Activated CD4-positive, CD25-positive, alpha-beta regulatory T cell treated with anti-CD3 and anti-CD28 coated beads, Interleukin-2, amount 50 U/mL, for 16 hours (primary cell): ENCODE data around the gene DOK4.
"Not testable (repeated sequence)": the region's sequence is repeated elsewhere in the genome, so short reads cannot be mapped to it uniquely, and the experiment has no call there.

Source experiments
- DNase-seq: peaks from one replicate; pipeline ENCODE4 v3.0.0-alpha.2; 2020; ENCODE audit warnings: low read depth, low spot score

Gene DOK4

DNA sequence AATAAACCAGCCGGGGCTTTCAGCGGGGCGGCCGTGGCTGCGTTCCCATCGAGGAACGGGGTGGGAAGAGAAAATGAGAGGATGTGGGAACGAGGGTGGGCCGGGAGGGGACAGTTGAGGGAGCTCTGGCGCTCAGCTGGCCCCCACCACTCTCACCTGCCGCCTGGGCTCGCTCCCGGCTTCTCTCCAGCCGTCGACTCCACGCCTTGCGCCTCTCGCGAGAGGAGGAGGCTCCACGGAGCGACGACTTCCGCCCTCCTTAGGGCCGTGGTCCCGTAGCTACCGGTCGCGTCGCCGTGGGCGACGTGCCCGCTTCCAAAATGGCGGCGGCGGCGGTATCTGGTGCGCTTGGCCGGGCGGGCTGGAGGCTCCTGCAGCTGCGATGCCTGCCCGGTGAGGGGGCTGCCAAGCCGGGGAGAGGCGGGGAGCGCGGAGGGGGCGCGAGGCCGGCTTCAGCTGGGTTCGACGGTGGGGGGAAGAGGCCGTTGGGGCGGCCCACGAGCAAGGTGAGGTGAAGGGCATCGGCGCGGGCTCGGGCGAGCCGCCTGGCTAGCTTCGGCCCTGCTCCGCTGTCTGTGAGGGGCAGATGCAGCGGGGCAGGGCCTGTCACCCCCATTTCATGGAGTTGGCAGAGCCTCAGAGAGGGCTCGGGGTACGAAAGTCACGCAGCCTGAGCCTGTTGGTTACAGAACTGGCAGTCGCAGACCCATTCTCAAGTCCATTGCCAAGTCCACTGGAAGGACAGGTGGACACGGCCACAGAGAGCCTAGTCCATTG lies 38.9 kb downstream of the DOK4 start, which contains the start of the genes CIAPIN1 and COQ9:
TSS of gene CIAPIN1 (minus strand) at position 200 of the 777 bp plus-strand sequence. CDS start 6,457 bp downstream, outside the sequence.
TSS of gene COQ9 (plus strand) at position 294 of the 777 bp plus-strand sequence. CDS start at position 321, 27 bp downstream.
- DNase-seq: peak; percentile 86

DNA sequence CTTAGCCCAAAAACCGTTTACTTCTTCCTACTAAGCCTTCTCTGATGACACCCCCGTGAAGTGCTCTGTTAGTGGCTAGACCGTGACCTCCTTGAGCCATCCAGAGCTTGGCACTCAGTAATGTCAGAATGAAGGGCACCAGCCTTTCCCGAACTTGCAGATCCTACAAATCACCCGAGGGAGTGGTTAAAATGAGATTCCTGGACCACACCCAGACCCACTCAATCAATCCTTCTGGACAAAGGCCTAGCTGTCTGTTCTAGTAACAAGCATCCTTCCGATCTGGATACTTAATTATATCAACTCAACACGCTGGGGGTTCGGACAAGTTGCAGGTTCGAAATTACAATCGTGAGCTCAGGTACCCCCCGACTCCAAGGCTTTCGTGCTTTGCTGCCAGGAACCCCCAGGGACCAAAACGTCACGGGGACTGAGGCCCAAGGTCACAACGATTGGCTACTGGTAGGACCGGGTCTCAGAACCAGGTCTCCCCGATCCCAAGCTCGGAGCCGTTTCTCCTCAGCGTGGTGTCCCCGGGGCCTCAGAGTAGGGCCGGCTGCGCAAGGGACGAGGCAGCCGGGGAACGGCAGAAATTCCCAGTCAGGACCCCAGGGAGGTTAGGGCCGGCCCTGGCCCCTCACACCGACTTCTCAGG lies 39.6 kb downstream of the DOK4 start:
- no peak for DNase-seq

DNA sequence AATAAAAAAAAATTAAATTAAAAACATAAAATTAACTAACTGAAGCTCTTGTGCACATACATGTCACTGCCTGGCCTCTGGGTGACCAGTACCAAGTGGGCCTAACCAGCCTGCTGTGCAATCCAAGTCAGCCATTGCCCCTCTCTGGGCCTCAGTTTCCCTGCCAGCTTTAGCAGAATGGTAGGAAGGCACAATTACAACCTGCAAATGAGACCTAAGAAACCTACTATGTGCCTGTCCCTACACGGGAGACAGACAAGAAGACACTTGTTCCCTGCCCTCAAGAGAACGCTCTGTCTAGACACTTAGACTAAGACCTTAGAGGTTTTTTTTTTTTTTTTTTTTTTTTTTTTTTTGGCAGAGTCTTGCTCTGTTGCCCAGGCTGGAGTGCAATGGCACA lies 40.8 kb downstream of the DOK4 start:
- DNase-seq: no peak

DNA sequence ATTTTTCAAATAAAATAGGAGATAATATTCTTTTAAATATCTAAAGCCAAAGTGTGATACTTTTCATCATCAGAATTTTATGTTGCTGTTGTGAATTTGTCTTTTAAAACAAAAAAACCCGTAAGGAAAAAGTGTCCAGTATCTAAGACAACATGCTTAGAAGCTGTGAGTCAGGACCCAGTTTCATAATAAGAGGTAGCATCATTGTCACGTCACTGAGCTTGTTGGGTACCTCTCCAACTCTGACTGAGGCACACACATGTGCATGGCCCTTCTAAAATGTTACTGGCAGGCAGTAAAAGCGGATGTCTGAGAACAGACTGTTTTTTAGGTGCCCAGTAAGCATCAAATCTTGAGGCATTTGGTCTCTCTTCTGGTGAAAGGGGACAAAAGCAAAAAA lies 41.6 kb downstream of the DOK4 start:
- no peak for DNase-seq

DNA sequence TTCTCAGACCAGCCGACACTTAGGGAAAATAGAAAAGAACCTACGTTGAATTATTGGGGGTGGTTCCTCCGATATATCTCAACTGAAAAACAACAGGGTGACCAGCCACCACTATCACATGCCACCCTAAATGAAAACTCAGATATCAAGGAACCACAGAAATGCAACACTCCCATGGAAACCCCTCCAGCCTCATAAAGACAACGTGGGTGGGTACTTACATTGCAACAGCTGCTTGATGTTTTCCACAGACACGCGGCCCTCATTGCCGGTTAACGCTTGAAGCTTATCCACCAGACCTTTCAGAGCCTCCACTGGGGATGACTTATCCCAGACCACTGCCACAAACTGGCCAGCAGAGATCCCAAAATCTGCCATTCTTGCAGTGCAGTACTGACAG lies 45.7 kb downstream of the DOK4 start:
- DNase-seq: not testable (repeated sequence)

DNA sequence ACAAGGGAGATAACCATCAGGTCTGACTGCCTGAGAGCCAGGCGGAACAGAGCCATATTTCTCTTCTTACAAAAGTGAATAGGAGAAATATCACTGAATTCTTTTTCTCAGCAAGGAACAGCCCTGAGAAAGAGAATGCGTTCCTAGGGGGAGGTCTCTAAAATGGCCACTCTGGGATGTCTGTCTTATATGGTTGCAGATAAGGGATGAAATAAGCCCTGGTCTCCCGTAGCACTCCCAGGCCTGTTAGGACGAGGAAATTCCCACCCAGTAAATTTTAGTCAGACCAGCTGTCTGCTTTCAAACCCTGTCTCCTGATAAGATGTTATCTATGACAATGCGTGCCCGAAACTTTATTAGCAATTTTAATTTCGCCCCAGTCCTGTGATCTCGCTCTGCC lies 46.3 kb downstream of the DOK4 start:
- not testable (repeated sequence) for DNase-seq

DNA sequence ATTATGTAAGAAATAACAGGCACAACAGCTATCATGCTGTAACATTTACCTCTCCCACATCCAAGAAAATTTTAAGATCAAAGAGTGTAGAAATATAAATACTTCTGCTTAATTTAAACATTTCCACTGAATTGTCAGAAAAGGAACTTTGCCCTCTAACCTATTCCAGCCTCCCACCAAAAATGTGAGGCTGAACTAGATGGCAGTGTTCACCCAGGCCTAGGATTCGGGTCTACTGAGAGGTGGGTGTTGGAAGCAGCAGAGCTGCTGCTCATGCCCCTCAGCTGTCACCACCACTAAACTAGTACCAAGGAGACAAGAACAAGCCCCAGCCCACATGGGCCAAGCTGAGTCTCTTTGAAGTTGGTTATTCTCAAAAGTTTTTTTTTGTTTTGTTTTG lies 50.5 kb downstream of the DOK4 start:
- no peak for DNase-seq

DNA sequence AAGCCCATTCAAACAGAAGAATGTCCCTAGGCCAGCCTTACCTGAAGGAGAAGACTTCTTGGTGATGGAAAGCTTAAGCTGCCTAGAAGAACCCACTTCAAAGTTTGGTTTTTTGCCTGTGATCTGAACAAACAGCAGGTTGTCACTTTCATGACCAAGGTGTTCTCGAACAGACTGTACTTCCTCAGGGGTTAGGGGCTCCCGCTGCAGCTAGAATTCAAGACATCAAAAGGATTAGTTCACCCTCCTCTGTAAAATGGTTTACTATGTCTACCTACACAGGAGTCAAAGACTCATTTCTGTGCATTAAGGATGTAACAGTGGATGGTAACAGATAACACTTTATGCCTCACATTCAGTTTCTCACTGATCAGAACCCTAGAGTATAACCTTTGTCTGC lies 52.3 kb downstream of the DOK4 start:
- no peak for DNase-seq

DNA sequence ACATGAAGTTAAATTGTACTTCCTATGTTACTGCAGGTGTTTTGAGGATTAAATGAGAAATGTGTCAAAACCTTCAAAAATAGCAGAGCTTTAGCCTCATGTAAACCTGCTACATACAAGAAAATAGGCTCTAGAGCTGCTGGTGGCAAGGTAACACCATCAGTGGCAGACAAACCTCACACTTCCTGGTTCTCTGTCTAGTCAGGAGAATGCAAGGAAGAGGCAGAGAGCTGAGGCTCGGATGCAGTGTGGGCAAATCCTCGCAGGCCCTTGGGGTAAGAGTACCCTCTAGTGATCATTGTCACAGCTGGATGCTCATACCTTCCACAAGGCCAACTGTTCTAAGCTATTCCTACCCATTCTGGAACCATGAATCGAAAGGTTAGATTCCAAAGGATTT lies 53.3 kb downstream of the DOK4 start:
- no peak for DNase-seq

DNA sequence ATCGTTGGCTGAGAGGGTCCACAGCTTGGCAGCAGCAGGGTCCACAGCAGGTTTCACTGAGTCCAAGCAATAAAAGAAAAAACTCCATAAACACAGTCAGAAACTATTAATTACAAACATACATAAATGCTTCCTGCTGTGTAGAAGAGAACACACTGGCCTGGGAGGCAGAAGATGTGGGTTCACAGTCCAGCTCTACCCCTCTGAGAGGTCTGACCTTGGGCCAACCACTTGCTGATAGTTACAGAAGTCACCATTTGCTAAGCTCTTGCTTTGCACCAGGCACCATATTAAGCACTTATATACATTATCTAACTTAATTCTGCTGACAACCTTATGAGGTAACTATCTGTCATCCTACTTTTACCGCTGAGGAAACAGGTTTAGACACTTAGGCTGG lies 53.8 kb downstream of the DOK4 start:
- no peak for DNase-seq

DNA sequence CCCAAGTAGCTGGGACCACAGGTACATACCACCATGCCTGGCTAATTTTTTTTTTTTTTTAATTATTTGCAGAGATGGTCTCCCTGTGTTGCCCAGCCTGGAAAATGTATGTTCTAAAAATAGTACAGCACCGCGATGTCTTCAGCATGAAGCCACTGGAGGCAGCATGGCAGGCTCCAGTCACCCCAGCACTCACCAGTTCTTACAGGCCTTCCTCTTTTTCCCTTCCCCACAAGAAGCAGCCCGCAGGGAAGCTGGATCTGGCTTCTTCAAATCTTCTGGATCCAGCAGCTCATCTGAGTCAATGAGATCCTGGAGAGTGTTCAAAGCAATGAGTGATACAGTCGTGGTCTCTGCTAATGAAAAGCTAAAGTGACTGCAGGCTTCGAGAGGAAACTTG lies 55.3 kb downstream of the DOK4 start:
- no peak for DNase-seq

DNA sequence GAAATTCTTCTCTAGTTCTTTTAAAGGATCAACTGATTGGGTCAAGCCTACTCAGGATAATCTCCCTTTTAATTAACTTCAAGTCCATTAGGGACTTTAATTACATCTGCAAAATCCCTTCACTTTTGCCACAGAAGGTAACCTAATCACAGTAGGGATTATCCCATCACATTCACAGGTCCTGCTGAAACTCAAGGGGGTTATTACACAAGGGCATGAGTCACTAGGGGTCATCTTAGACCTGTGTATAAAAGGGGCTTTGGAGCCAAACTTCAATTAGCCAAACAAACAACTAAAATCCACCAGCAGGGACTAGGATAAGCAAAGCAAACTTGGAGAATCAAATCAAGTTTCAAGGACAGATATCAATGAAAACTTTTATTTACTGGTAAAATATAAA lies 58.5 kb downstream of the DOK4 start:
- no peak for DNase-seq

DNA sequence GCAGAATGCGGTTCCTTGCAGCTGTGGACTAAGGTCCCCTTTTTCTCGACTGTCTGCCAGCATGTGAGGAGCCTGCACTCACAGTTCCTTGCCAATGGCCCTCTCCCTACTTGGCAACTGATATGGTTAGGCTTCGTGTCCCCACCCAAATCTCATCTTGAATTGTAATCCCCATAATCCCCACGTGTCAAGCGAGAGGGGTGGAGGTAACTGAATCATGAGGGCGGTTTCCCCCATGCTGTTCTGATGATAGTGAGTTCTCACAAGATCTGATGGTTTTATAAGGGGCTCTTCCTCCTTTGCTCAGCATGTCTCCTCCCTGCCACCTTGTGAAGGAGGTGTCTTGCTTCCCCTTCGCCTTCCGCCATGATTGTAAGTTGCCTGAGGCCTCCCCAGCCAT lies 59.0 kb downstream of the DOK4 start:
- DNase-seq: no peak

DNA sequence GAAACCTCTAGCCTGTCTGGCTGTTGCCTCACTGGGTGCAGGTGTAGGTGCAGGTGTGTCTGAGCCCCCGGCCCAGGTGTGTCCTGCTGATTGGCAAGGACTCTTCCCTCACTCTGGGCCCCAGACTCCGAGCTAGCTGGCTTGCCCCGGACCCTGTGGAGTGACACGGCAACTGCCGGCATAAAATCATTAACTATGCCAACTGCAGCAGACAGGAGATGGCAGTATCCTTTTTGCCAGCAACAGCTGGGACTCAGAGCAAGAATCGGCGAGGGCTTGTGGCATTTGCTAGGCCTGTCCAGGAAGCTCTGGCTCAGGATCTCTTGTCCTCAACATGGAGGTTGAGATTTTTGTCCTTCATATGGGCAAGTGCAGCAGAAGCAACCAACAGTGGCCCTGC lies 59.9 kb downstream of the DOK4 start:
- no peak for DNase-seq

DNA sequence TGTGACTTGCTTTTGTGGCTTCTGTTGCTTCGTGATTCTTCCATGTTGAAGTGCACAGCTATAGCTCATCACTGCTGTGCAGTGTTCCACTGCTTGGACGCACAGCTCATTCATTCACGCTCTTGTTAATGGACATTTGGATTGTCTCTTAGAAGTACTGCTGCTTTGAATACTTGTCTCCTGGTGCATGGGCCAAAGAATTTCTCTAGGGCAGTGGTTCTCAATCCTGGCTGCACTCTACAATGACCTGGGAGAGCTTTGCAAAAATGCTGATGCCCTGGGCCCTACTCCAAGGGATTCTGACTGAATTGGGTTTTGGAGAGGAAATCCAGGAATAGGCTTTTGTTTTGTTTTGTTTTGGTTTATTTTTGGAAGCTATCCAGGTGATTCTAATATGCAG lies 61.7 kb downstream of the DOK4 start:
- no peak for DNase-seq

DNA sequence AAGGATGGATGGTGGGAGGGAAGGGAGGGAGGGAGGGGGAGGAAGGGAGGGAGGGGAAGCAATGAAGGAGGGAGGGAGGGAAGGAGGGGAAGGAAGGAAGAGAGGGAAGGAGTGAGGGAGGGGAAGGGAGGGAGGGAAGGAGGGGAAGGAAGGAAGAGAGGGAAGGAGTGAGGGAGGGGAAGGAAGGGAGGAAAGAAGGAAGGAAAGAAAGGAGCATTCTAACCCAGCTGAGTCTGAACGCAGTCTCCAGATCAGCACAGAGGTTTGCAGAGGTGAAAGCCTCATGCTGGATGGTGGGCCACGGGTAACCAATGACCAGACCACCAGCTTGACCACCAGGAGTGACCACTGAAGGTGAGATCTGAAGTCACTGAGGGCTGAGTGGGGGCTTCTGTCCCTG lies 63.1 kb downstream of the DOK4 start:
- no peak for DNase-seq

DNA sequence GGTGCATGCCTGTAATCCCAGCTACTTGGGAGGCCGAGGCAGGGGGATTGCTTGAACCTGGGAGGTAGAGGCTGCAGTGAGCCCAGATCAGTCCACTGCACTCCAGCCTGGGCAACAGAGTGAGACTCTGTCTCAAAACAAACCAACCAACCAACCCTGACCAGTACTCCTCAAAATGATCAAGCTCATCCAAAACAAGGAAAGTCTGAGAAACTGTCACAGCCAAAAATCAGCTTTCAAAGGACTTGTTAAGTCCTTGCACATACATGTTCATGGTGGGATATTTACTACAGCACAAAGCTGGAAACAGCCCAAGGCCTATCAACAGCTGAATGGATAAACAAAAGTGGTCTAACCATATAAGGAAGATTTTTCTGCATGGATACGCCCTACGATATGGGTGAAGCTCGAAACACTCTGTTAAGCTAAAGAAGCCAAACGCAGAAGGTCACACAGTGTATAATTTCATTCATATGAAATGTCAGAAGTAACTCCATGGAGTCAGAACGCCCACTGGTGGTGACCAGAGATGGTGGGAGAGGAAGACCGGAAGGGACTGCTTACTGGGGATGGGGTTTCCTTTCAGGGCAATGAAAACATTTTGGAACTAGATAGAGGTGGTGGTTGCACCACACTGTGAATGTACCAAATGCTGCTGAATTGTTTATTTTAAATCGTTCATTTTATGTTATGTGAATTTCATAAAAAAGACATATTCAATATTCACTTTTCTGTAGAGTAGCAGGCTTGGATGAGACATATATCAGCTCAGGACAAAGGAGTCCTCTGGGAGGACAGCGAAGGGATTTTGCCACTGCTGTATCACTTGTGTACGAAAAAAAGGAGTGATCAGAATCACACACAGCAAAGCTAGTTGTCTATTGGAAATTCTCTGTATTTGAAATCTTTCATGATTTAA lies 64.0 kb downstream of the DOK4 start:
- DNase-seq: no peak
